Neuron (in vitro differentiated cells): ENCODE measurements around the gene NCAM1.

Experiments used
- H2AFZ ChIP-seq: one replicate; pipeline ENCODE4 v1.6.1; 2013; ENCODE audit warnings: low read depth, mild to moderate bottlenecking, inconsistent platforms, low read length, moderate library complexity
- H3K27me3 ChIP-seq: one replicate; pipeline ENCODE4 v1.6.1; 2013; ENCODE audit warnings: low read length; ENCODE audit not compliant: insufficient read depth
- H3K36me3 ChIP-seq: one replicate; pipeline ENCODE4 v1.6.1; 2013; ENCODE audit warnings: low read length; ENCODE audit not compliant: insufficient read depth
- H3K4me1 ChIP-seq: one replicate; pipeline ENCODE4 v1.6.1; 2013; ENCODE audit warnings: low read length; ENCODE audit not compliant: insufficient read depth
- H3K4me3 ChIP-seq: 2 replicates; pipeline ENCODE4 v1.5.1; 2013; ENCODE audit warnings: mild to moderate bottlenecking, low read length, moderate library complexity
- H3K9me3 ChIP-seq: one replicate; pipeline ENCODE4 v1.6.1; 2013; ENCODE audit warnings: low read length

NCAM1 gene

GRCh38 chr11:113275602-113276001, 314.4 kb downstream of the NCAM1 start:
- no peaks in the 10 kb centered on the region for H3K9me3 ChIP-seq
- no peaks in the 10 kb centered on the region for H3K36me3 ChIP-seq
- no peaks in the 10 kb centered on the region for H3K27me3 ChIP-seq
- no peak overlapping the region for H3K4me3 ChIP-seq
- no peaks in the 10 kb centered on the region for H3K4me1 ChIP-seq
- H2AFZ ChIP-seq = no peak overlapping the region

GRCh38 chr11:113276466-113276865, 315.2 kb downstream of the NCAM1 start:
- no peaks in the 10 kb centered on the region for H3K4me1 ChIP-seq
- no peak overlapping the region for H3K4me3 ChIP-seq
- no peak overlapping the region for H2AFZ ChIP-seq
- H3K27me3 ChIP-seq = no peaks in the 10 kb centered on the region
- H3K36me3 ChIP-seq = no peaks in the 10 kb centered on the region
- H3K9me3 ChIP-seq = no peaks in the 10 kb centered on the region

GRCh38 chr11:113277907-113278306, 316.7 kb downstream of the NCAM1 start:
- H3K9me3 ChIP-seq = no peaks in the 10 kb centered on the region
- no peaks in the 10 kb centered on the region for H3K27me3 ChIP-seq
- H3K4me3 ChIP-seq = no peak overlapping the region
- H3K36me3 ChIP-seq = no peaks in the 10 kb centered on the region
- no peaks in the 10 kb centered on the region for H3K4me1 ChIP-seq
- H2AFZ ChIP-seq = no peak overlapping the region

- no peaks in the 10 kb centered on the region for H3K4me1 ChIP-seq
- no peak overlapping the region for H3K4me3 ChIP-seq
- no peaks in the 10 kb centered on the region for H3K9me3 ChIP-seq
- H3K36me3 ChIP-seq = no peaks in the 10 kb centered on the region
- H3K27me3 ChIP-seq = no peaks in the 10 kb centered on the region
- H2AFZ ChIP-seq = no peak overlapping the region
Measured at GRCh38 chr11:113278481-113278880, 317.3 kb downstream of the NCAM1 start.

GRCh38 chr11:113278925-113279324, 317.7 kb downstream of the NCAM1 start:
- Histone ChIP-seq H3K4me3 (no peak overlapping the region), H3K9me3 (no peaks in the 10 kb centered on the region), H3K4me1 (no peaks in the 10 kb centered on the region), H2AFZ (no peak overlapping the region), H3K27me3 (no peaks in the 10 kb centered on the region), H3K36me3 (no peaks in the 10 kb centered on the region)

GRCh38 chr11:113279591-113279990, 318.4 kb downstream of the NCAM1 start:
- Histone ChIP-seq H3K36me3 (no peaks in the 10 kb centered on the region), H3K4me1 (no peaks in the 10 kb centered on the region), H3K27me3 (no peaks in the 10 kb centered on the region), H3K9me3 (no peaks in the 10 kb centered on the region), H2AFZ (no peak overlapping the region), H3K4me3 (no peak overlapping the region)

- no peaks in the 10 kb centered on the region for H3K9me3 ChIP-seq
- no peaks in the 10 kb centered on the region for H3K4me1 ChIP-seq
- no peak overlapping the region for H2AFZ ChIP-seq
- no peaks in the 10 kb centered on the region for H3K36me3 ChIP-seq
- H3K4me3 ChIP-seq = no peak overlapping the region
- H3K27me3 ChIP-seq = no peaks in the 10 kb centered on the region
Measured at GRCh38 chr11:113281052-113281725, 320.0 kb downstream of the NCAM1 start.

GRCh38 chr11:113282898-113283437, 321.7 kb downstream of the NCAM1 start:
- Histone ChIP-seq H3K27me3 (no peaks in the 10 kb centered on the region), H2AFZ (no peak overlapping the region), H3K9me3 (no peaks in the 10 kb centered on the region), H3K4me1 (no peaks in the 10 kb centered on the region), H3K36me3 (no peaks in the 10 kb centered on the region), H3K4me3 (no peak overlapping the region)

GRCh38 chr11:113283881-113284280, 322.7 kb downstream of the NCAM1 start:
- H3K4me1 ChIP-seq = no peaks in the 10 kb centered on the region
- no peak overlapping the region for H2AFZ ChIP-seq
- H3K4me3 ChIP-seq = no peak overlapping the region
- H3K27me3 ChIP-seq = no peaks in the 10 kb centered on the region
- no peaks in the 10 kb centered on the region for H3K36me3 ChIP-seq
- H3K9me3 ChIP-seq = no peaks in the 10 kb centered on the region

GRCh38 chr11:113286009-113286408, 324.8 kb downstream of the NCAM1 start:
- Histone ChIP-seq H3K4me1 (no peaks in the 10 kb centered on the region), H3K27me3 (no peaks in the 10 kb centered on the region), H3K36me3 (no peaks in the 10 kb centered on the region), H2AFZ (no peak overlapping the region), H3K4me3 (no peak overlapping the region), H3K9me3 (no peaks in the 10 kb centered on the region)

- Histone ChIP-seq H2AFZ (no peak overlapping the region), H3K27me3 (no peaks in the 10 kb centered on the region), H3K4me1 (no peaks in the 10 kb centered on the region), H3K36me3 (no peaks in the 10 kb centered on the region), H3K9me3 (no peaks in the 10 kb centered on the region), H3K4me3 (no peak overlapping the region)
Measured at GRCh38 chr11:113286509-113287497, 325.6 kb downstream of the NCAM1 start.

- Histone ChIP-seq H2AFZ (no peak overlapping the region), H3K9me3 (no peaks in the 10 kb centered on the region), H3K27me3 (peaks cover 3% of the 10 kb centered on the region), H3K4me1 (no peaks in the 10 kb centered on the region), H3K36me3 (no peaks in the 10 kb centered on the region), H3K4me3 (no peak overlapping the region)
Measured at GRCh38 chr11:113287801-113288200, 326.6 kb downstream of the NCAM1 start.

- H3K4me1 ChIP-seq = no peaks in the 10 kb centered on the region
- no peak overlapping the region for H3K4me3 ChIP-seq
- H3K36me3 ChIP-seq = no peaks in the 10 kb centered on the region
- no peaks in the 10 kb centered on the region for H3K9me3 ChIP-seq
- H3K27me3 ChIP-seq = peaks cover 3% of the 10 kb centered on the region
- no peak overlapping the region for H2AFZ ChIP-seq
Measured at GRCh38 chr11:113288286-113288863, 327.2 kb downstream of the NCAM1 start.
